Lower leg skin (tissue), 4 donors: ENCODE results near the gene SRGAP1. TPM values are rescaled to one million over a fixed set of nuclear protein-coding genes. Genes with fewer than 3 reads are reported as not detected.
"Not testable (repeated sequence)": the region's sequence is repeated elsewhere in the genome, so short reads cannot be mapped to it uniquely, and the experiment has no call there.

ENCODE experiments used
- DNase-seq, 2 donors: peaks; one replicate each; pipeline ENCODE4 v3.0.0-alpha.2; 2019; ENCODE audit warnings: low spot score in 2 of 2
- H3K4me3 ChIP-seq: fragments of 200-600 bp; sonication (generic); 2 replicates; pipeline ENCODE4 v1.5.1; 2017; ENCODE audit warnings: mild to moderate bottlenecking, low read depth; ENCODE audit not compliant: poor library complexity, severe bottlenecking
- CTCF ChIP-seq, 3 donors: fragments of 450-650 bp; IDR thresholded peaks; one replicate each; pipeline ENCODE4 v1.5.1; 2016; ENCODE audit warnings: antibody characterized with exemption in 3 of 3, mild to moderate bottlenecking in 3 of 3, moderate library complexity in 2 of 3
- POLR2A ChIP-seq, 2 donors: fragments of 450-650 bp; IDR thresholded peaks; one replicate each; pipeline ENCODE4 v1.6.1; 2016 to 2017; ENCODE audit warnings: antibody characterized with exemption in 2 of 2, mild to moderate bottlenecking in 1 of 2, moderate library complexity in 1 of 2
- WGBS, 2 donors: methylation state at CpG; one replicate each; pipeline ENCODE4 v1.1.5; 2018; 5-methylcytosine and 5-hydroxymethylcytosine counted together
- intact Hi-C: fragments of 100-400 bp; cut with DNase I; formaldehyde crosslinking; loops from one replicate; pipeline ENCODE4 v1.15.0; 2023; ENCODE audit warnings: low total_unique reads
- total RNA-seq, 4 donors: library from RNA; depleted of rRNA; stranded (reverse); fragments of >200 nt; gene quantifications; one replicate each; pipeline ENCODE4 v1.1.0, GENCODE V29; 2016

SRGAP1 gene
- total RNA-seq, 4 donors from 2014 or later, result 1.3 to 6.0 (median 1.7) TPM

- TF ChIP-seq POLR2A (IDR thresholded peaks at IDR 0.05), result no peak
- no peak for TF ChIP-seq CTCF (IDR thresholded peaks at IDR 0.05)
- intact Hi-C loops, result no loop called here
- no peak overlapping the region for H3K4me3 ChIP-seq
- WGBS, 2 donors, result 94 to 97% methylated on average over 1 of the region's 1 CpG
- no peak for DNase-seq
Measured at GRCh38 chr12:64107776-64108175, 263.3 kb downstream of the SRGAP1 start.

GRCh38 chr12:64109706-64110105, 265.2 kb downstream of the SRGAP1 start:
- no peak overlapping the region for H3K4me3 ChIP-seq
- intact Hi-C loops, result no loop called here
- 86 to 94% methylated on average over 4 of the region's 4 CpGs for WGBS, 2 donors
- no peak for TF ChIP-seq POLR2A (IDR thresholded peaks at IDR 0.05)
- no peak for DNase-seq

GRCh38 chr12:64110864-64111263, 266.4 kb downstream of the SRGAP1 start:
- H3K4me3 ChIP-seq, result no peak overlapping the region
- intact Hi-C loops, result no loop called here
- no peak for DNase-seq
- TF ChIP-seq POLR2A (IDR thresholded peaks at IDR 0.05) (no peak), CTCF (IDR thresholded peaks at IDR 0.05) (no peak)

GRCh38 chr12:64116969-64117368, 272.5 kb downstream of the SRGAP1 start:
- TF ChIP-seq CTCF (IDR thresholded peaks at IDR 0.05), result no peak
- no peak overlapping the region for H3K4me3 ChIP-seq
- no peak for DNase-seq
- WGBS, 2 donors, result 92 to 96% methylated on average over 2 of the region's 2 CpGs
- intact Hi-C loops, result no loop called here

GRCh38 chr12:64120568-64120967, 276.1 kb downstream of the SRGAP1 start:
- no peak overlapping the region for H3K4me3 ChIP-seq
- TF ChIP-seq POLR2A (IDR thresholded peaks at IDR 0.05) (no peak), CTCF (IDR thresholded peaks at IDR 0.05) (no peak)
- intact Hi-C loops, result no loop called here
- DNase-seq, result no peak

GRCh38 chr12:64121086-64121485, 276.6 kb downstream of the SRGAP1 start:
- intact Hi-C loops, DNase-seq, H3K4me3 ChIP-seq: not testable (repeated sequence)
- WGBS, 2 donors, result 86 to 91% methylated on average over 3 of the region's 3 CpGs

- intact Hi-C loops, result no loop called here
- TF ChIP-seq POLR2A (IDR thresholded peaks at IDR 0.05) (no peak), CTCF (IDR thresholded peaks at IDR 0.05) (no peak)
- H3K4me3 ChIP-seq, result no peak overlapping the region
- DNase-seq, result no peak
Measured at GRCh38 chr12:64122154-64122553, 277.7 kb downstream of the SRGAP1 start.
